HG03575 (cell line): ENCODE results near the gene MICB.

Source experiments
- ATAC-seq: cut with Tn5 transposase; IDR thresholded peaks from one replicate; pipeline ENCODE4 v1.9.1; 2021; ENCODE audit not compliant: unreplicated experiment, insufficient number of reproducible peaks, low FRiP score; ENCODE audit errors: extremely low read depth

Gene MICB

DNA sequence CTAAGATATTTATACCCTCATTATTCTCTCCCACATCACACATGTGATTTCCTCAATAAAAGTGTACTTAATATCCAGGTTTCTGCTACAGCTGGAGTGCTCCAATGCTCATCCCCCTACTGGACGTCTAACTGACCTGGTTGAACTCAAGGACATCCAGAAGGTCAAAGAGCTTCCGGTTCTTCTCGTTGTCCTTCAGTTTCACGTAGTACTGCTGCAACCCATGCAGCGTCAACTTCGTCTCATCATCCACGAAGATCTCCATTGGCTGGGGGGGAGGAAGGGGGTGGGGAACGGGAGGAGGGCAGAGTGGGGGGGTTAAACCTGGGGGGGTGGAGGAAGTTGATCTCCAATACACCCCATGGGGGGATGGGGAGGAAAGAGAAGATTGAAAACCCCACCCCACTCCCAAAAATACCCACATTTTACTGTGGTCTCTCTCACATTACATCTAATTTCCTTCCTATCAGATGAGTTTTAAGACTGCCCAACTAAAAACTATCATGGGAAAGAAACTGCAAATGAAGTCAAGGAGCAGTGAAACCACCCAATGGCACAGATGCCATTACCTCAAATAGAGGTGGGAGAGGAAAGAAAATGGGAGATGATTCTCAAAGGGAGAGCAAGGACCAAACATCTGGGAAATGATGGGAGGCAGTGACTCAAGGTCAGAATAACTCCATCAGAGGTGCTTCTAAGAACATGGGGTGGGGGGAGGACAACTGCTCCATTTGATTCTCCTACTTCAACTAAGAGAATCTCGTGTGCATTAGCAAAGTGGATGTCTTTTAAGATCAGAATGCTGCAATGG, 34.9 kb downstream of the MICB start:
- no peak for ATAC-seq

DNA sequence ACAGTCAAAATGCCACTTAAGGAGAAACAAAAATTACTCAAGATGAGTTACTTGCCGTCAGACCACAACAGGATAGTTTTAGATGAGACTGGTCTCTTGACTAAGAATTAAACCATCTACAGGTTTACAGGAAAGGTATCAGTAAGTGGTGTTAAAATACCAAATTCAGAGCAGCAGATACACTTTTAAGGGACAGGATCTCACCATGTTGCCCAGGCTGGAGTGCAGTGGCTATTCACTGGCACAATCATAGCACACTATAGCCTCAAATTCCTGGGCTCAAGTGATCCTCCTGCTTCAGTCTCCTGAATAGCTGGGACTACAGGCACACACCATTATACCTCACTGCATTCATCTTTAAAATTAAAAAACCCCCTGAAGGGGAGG, 35.5 kb downstream of the MICB start:
- no peak for ATAC-seq

DNA sequence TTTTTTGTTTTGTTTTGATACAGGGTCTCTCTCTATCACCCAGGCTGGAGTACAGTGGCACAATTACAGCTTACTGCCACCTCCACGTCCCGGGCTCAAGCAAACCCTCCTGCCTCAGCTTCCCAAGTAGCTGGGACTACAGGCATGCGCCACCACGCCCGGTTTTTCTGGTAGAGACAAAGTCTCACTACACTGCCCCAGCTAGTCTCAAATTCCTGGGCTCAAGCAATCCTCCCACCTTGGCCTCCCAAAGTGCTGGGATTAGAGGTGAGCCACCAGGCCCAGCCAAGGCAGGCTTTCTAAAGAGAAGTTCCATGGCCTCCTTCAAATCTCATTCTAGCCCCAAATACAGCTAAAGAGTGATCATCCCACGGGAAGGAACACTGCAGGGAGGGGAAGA, 36.1 kb downstream of the MICB start:
- no peak for ATAC-seq

DNA sequence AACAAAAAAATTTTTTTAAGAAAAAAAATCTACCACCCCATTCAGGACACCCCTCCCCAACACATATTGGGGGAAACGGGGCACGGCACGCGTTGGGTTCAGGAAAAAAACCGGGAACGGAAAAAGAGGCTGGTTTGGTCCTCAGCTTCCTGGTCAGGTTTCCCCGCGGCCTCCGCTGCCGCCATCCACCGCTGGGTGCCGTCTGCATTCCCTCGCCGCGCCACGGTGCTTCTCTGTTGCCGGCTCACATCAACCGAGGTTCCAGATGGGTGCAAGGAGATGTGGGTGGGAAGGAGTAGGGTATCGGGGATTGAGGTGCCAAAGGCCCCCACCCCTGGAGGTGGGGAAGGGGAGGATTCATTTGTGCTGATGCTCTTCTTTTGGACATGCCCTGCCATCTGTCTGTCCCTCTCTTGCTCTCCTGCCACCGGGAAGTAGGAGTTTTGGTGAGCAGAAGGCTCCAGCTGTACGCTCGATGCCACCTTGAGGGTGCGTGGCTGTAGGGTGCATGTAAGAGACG, 36.6 kb downstream of the MICB start:
- ATAC-seq: no peak

DNA sequence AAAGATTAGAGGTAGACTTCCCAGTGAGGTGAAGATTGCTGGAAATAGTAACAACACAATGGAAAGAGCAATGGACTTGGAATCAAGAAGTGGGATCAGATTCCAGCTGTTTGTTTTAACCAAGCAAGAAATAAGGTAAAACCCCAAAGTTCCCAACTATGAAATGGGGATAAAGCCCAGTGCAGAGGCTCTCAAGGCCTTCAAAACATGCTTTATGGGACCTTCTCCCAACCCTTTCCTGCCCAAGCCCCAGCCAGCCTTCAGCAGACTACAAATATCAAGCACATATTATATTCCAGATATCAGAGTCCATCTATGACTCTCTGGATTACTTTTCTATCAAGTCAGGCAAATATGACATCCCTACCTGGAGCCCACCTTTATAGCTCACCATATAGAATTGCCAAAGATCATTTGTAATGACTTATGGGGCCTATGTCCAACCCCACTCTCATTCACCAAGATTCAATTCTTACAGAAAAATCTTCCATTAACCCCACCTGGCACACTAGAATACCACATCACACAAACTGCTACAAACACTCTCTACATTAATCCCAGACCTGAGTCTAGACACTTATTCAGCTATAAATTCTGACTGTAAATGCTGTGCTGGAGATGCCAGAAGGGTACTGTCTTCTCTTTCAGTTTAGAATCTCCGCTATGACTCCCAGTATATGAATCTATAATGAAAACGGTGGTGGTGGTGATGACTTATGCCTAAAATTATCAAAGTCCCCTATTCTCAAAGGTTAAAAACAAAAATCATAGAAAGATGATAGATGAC, 37.8 kb downstream of the MICB start:
- ATAC-seq: no peak

DNA sequence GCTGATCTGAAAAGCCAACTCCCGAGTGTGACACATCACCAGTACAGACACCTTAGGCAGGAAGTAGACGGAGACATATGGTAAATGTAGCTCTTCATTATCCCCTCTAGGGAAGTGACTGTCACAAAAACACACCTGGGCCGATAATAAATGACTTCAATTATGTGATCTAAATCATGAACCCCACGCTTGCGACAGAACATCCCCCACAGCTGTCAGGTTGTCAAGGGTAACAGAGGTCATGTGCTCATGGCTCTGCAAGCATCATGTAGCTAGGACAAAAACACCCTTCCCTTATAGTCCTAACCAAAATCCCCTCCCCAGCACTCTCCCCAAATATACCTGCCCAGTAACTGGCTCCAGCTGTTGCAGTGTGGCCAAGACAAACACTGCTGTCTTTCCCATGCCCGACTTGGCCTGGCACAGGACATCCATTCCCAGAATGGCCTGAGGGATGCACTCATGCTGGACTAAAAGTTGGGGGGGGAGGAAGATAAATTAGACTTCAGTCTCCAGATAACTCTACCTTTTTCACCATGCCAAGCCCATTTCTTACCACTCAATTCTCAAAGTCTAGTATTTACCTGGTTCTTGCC, 41.0 kb downstream of the MICB start:
- ATAC-seq: no peak

DNA sequence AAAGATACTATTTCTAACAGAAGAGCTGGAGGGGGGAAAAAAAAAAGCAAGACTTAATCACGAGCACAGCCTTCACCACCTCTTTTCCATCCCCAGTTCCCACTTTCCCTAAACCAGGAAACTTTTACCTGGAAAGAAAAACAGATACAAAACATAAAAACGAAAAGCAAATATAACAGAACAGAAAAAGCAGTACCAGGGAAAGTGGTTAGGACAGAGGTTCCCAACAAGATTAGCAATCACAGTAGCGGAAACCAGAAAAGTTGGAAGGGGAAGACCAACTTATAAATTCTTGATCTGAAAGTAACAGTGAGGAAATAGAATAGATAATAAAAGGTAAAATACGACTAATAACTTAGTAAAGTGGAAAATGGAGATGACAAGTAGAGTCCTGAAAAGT, 42.7 kb downstream of the MICB start:
- no peak for ATAC-seq

DNA sequence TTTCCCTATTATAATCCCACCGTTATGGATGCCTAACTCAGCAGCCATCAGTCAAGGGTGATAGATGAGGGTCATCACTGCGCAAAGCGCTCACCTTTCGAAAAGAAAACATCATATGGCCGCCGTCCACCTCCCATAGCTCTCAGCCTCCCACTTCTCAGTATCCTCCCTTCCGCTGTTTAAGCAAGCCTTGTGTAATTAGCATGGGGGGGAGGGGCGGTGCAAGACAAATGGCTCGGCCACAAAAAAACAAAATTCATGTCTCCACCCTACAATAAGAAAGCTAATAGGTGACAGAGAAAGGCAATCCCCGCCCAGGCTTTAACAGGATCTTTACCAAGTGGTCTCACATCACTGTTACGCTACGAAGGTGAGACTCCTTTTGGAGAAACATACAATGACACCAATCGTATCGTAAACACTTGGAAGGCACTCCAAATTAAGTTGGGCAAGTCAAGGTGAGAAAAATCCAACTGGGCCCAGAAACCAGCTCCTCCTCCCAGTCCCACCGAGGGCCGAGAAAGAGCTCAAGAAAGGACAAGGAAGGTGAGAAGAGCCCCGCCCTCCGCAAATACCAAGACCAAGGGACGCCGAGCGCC, 43.2 kb downstream of the MICB start:
- ATAC-seq: no peak

DNA sequence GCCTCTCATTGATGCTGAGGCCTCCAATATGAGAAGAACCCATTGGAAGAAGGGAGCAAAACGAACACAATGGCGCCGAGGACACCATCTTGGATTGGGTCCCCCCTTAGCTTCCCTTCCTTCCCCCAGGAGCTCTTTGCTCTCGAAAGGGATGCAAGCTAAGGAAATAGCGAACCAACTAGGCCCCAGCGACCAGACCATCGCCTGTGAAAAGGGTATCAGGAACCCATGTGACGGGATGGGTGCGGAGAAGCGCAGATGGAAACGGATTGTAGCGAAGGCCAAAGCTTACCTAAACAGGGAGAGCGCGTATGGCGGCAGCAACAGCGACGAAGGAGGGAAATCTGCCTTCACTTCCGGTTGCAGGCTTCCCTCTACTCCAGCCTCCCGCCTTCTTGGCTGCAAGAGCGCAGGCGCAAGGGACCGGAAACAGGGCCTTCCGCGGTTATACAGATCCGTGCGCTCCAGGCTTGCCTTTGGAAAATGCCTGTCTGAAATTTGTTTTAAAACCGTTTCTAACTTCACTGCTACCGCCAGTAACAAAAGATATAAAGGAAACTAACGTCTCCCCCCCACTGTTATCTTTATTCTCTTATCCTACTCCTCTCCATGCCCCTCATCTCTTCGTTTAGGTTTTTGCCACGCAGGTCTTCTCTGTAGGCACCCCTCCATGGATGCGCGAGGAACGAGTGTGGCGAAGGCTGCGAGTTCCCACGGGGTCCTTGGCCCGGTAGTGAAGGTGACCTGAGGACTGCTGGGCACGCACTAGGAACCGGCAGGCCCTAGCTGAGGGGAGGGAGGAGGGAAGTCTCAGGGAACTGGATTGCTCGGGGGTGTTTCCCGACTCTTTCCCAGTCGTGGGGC, 43.9 kb downstream of the MICB start, which contains the start of gene DDX39B:
TSS of gene DDX39B (minus strand) at position 346 of the 864 bp plus-strand sequence. CDS start 1,471 bp downstream, outside the sequence.
- ATAC-seq: peak; percentile 40

DNA sequence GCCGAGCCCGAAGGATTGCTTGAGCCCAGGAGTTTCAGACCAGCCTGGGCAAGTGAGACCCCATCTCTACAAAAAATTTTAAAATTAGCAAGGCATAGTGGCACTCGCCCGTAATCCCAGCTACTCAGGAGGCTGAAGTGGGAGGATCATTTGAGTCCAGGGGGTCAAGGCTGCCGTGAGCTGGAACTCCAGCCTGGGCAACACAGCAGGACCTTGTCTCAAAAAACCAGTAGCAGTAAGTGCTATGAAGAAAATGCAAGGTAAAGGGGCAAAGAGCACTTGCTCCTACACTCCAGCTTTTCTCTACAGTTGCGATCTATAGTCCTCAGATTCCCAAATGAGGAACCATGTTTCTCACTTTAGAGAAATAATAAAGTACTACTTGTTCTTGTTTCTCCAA, 45.7 kb downstream of the MICB start:
- no peak for ATAC-seq

DNA sequence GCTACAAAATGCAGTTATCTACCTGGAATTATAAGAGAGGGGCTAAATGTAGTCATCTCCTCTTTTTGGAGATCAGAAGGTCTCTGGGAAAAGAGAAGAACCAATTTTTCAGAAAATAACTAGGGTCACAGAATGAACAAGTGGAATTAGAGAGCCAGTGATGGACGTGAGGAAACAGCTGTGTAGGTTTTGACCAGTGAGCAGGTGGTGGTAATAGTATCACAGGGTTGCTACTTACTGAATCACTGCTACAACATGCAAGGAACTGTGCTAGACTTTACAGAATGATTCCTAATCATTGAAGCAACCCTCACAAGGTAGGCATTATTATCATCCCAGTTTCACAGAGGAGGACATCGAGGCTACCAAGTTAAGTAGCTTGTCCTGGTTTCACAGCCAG, 46.7 kb downstream of the MICB start:
- no peak for ATAC-seq

DNA sequence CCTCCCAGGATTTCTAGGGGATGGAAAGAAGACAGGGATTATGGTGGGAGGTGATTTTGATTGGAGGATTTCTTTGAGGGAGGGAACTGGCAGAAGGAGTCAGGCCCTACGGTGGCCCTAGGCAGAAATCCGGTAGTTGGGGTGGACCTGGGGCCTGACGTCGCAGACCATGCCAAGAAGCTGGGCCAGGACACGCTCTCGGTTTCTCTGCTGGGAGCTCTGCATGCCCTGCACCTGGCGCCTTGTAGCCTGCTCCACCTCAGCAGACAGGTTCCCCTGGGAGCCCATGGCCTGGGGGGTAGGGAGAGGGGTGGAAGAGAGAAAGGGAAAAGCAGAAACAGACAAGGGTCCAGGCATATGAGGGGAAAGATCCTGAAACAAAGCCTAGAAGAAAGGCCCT, 47.3 kb downstream of the MICB start:
- no peak for ATAC-seq

DNA sequence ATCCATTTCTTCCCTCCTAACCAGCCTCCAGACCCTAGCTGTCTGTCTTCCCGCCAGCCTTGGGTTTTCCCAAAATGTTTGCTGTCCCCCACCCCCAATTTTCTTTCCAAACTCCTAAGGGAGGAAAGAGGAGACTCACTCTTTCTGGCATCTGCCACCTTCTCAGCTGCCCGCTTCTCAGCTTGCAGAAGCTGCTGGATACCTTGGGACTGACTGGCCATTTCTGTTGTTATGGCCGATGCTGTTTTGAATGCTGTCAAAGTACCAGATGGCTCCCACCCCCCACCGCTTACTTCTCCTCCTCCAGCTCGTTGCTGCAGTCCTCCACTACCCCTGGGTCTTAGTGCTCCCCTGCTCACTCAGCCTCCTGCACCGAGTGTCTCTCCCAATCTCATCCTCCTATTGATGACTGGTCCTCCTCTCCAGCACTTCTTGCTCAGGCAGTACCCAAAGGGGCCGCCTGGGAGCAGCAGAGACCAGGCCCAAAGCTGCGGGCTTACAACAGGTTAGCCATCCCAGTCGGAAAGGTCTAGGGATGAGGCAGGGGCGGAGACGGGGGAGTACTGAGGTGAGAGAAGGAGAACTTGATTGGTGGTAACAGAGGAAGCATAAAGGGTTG, 48.5 kb downstream of the MICB start, which contains the start of gene ATP6V1G2:
TSS of gene ATP6V1G2 (minus strand) at position 270 of the 619 bp plus-strand sequence. CDS start at position 221, 49 bp downstream.
- no peak for ATAC-seq

DNA sequence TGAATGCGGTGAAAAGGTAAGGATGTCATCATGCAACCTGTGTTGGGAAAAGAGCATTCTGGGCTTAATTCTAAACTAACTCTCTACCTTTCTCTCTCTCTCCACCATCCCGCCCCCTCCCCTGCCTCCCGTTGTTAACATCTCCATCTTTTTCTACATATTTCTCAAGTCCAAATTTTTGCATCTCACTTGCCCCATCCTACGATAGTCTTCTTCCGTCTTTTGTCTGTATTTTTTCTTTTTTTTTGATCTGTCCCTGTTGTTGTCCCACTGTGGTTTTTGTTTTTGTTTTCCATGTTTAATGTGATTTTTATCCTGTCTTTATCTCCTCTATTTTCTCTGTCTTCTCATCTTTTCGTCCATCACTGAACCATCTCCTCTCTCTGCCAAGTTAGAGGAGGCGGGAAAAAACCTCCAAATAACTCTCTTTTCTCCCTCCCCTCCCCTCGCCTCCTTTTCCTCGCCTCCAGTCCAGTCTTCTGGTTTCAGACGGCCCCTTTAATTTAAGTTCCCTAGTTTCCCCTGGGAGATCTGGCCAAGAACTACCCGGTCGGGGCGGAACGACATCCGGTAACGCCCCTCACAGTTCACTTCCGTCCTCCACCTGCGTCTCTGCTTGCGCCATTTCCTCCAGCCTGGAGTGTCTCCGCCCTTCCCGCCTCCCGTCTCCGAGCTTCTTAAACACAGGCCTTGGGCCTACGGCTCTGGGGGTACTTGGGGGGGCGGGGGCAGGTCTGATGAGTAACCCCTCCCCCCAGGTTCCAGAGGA, 49.2 kb downstream of the MICB start, which contains the start of gene NFKBIL1:
TSS of gene NFKBIL1 (plus strand) at position 651 of the 769 bp plus-strand sequence. CDS start at position 738, 87 bp downstream.
- ATAC-seq: no peak

DNA sequence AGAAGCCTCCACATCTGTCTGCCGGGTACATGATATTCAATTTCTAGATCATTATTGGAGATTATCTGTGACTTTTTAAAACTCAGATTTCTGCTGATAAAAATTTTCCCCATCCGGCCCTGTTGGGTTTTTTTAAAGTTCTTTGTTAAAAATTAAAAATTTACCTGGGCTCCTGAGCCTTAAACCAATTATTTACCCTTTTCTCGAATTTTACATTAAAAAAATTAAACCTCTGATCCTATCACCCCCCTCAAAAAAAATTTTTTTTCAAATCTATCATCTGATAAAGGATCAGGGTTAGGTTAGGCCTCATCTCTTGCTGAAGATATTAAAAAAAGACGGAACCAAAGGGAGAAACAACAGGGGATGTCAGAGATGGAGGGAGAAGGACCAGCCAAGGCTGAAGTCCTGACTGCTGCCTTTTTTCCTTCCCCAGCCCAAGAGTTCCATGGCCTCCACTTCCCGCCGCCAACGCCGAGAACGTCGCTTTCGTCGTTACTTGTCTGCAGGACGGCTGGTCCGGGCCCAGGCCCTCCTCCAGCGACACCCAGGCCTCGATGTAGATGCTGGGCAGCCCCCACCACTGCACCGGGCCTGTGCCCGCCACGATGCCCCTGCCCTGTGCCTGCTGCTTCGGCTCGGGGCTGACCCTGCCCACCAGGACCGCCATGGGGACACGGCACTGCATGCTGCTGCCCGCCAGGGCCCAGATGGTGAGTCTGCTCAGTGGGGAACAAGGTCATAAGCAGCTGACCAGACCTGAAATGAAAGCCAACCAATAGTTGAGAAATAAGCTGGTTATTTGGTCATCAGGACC, 50.0 kb downstream of the MICB start:
- ATAC-seq: no peak

DNA sequence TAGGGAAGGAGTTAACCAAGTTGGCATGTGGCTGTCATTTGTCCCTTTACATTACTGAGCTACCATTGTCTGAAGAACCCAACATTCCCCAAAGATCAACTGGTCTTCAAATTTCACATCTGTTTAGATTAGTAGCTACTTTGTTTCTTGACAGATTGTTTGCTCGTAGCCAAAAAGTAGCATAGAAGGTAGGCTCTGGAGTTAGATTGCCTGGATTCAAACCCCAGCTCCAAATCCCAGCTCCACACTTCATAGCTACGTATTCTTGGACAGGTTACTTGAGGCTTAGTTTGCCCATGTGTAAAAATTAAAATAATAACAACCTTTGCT, 50.6 kb downstream of the MICB start:
- no peak for ATAC-seq
